Neural cell (in vitro differentiated cells): Measurements from ENCODE around the gene SELENON. TPM values are rescaled to one million over a fixed set of nuclear protein-coding genes. Genes with fewer than 3 reads are reported as not detected.

ENCODE experiments used
- H2AFZ ChIP-seq: fragments of 200-600, 300-800 bp; sonication (generic), shearing (Covaris generic); 2 replicates; pipeline ENCODE4 v1.6.0; 2014; ENCODE audit warnings: low read depth, mild to moderate bottlenecking, antibody characterized with exemption, low read length, moderate library complexity
- H3F3A ChIP-seq: fragments of 200-600 bp; shearing (Covaris generic); 2 replicates; pipeline ENCODE4 v1.6.1; 2016; ENCODE audit warnings: mild to moderate bottlenecking, moderate library complexity, mixed read lengths, antibody characterized with exemption, low read length; ENCODE audit not compliant: insufficient read depth, poor library complexity, severe bottlenecking
- H3K27ac ChIP-seq: fragments of 200-600, 300-800 bp; sonication (generic), shearing (Covaris generic); 2 replicates; pipeline ENCODE4 v1.5.1; 2014; ENCODE audit warnings: mild to moderate bottlenecking, low read length, moderate library complexity
- H3K27me3 ChIP-seq: fragments of 300-800, 200-600 bp; sonication (generic), shearing (Covaris generic); 2 replicates; pipeline ENCODE4 v1.6.0; 2014; ENCODE audit warnings: mild to moderate bottlenecking, low read depth, low read length, moderate library complexity; ENCODE audit not compliant: insufficient read depth
- H3K36me3 ChIP-seq: fragments of 300-800, 200-600 bp; sonication (generic), shearing (Covaris generic); 2 replicates; pipeline ENCODE4 v1.5.1; 2014; ENCODE audit warnings: mild to moderate bottlenecking, antibody characterized with exemption, low read length, moderate library complexity; ENCODE audit not compliant: insufficient read depth
- H3K4me2 ChIP-seq: fragments of 300-800, 200-600 bp; sonication (generic), shearing (Covaris generic); 2 replicates; pipeline ENCODE4 v1.6.0; 2014; ENCODE audit warnings: mild to moderate bottlenecking, low read length
- H3K4me3 ChIP-seq: fragments of 300-800, 200-600 bp; sonication (generic), shearing (Covaris generic); 2 replicates; pipeline ENCODE4 v1.5.1; 2014; ENCODE audit warnings: mild to moderate bottlenecking, low read length, moderate library complexity
- H3K79me2 ChIP-seq: fragments of 200-600 bp; shearing (Covaris generic); replicated peaks from 2 replicates; pipeline ENCODE4 v1.6.0; 2014; ENCODE audit warnings: mild to moderate bottlenecking, low read length, moderate library complexity; ENCODE audit not compliant: insufficient read depth
- H3K9ac ChIP-seq: fragments of 300-800, 200-600 bp; sonication (generic), shearing (Covaris generic); 2 replicates; pipeline ENCODE4 v1.6.1; 2016; ENCODE audit warnings: mild to moderate bottlenecking, low read length, mixed read lengths
- H3K9me2 ChIP-seq: fragments of 200-600 bp; shearing (Covaris generic); 2 replicates; pipeline ENCODE4 v1.6.1; 2016; ENCODE audit warnings: mild to moderate bottlenecking, low read length, mixed read lengths; ENCODE audit not compliant: insufficient read depth
- H3K9me3 ChIP-seq: fragments of 200-600, 300-800 bp; sonication (generic), shearing (Covaris generic); 2 replicates; pipeline ENCODE4 v1.6.1; 2016; ENCODE audit warnings: mild to moderate bottlenecking, mixed run types, low read length, moderate library complexity, mixed read lengths
- H4K20me1 ChIP-seq: fragments of 200-600 bp; shearing (Covaris generic); 2 replicates; pipeline ENCODE4 v1.6.1; 2016; ENCODE audit warnings: mild to moderate bottlenecking, mixed run types; ENCODE audit not compliant: insufficient read depth
- EP300 ChIP-seq: fragments of 450-650 bp; conservative IDR thresholded peaks from 2 replicates; pipeline ENCODE4 v1.6.1; 2014; ENCODE audit warnings: antibody characterized with exemption, mild to moderate bottlenecking, moderate library complexity; ENCODE audit not compliant: poor library complexity, severe bottlenecking
- EZH2 ChIP-seq: fragments of 200-600, 300-800 bp; shearing (Covaris generic), sonication (generic); IDR thresholded peaks from 2 replicates; pipeline ENCODE4 v1.6.1; 2014; ENCODE audit warnings: antibody characterized with exemption, low read length, borderline replicate concordance, mild to moderate bottlenecking; ENCODE audit not compliant: insufficient read depth, poor library complexity, severe bottlenecking
- POLR2AphosphoS5 ChIP-seq: IDR thresholded peaks from 2 replicates; pipeline ENCODE4 v1.6.1; 2012
- RAD21 ChIP-seq: fragments of 450-650 bp; conservative IDR thresholded peaks from 2 replicates; pipeline ENCODE4 v1.6.1; 2014; ENCODE audit warnings: antibody characterized with exemption, mild to moderate bottlenecking, moderate library complexity
- REST ChIP-seq: IDR thresholded peaks from 2 replicates; pipeline ENCODE4 v1.6.1; 2012; ENCODE audit warnings: borderline replicate concordance
- SMC3 ChIP-seq: fragments of 450-650 bp; conservative IDR thresholded peaks from 2 replicates; pipeline ENCODE4 v1.6.1; 2014; ENCODE audit warnings: antibody characterized with exemption, mild to moderate bottlenecking, moderate library complexity; ENCODE audit not compliant: poor library complexity
- TAF1 ChIP-seq: IDR thresholded peaks from 2 replicates; pipeline ENCODE4 v1.6.1; 2012; ENCODE audit warnings: low read depth
- polyA plus RNA-seq: library from polyadenylated mRNA; depleted of rRNA; stranded (reverse); fragments of >200 nt; gene quantifications from 2 replicates; pipeline ENCODE4 v1.2.3, GENCODE V29; 2014

SELENON gene
- polyA plus RNA-seq, 1 donor from 2014 or later, result 6.5 TPM

- Histone ChIP-seq H3K9me3 (no peaks in the 10 kb centered on the region), H3F3A (no peaks in the 10 kb centered on the region), H3K4me3 (no peak overlapping the region), H3K36me3 (no peaks in the 10 kb centered on the region), H3K4me2 (no peak overlapping the region), H4K20me1 (no peaks in the 10 kb centered on the region), H3K27me3 (no peaks in the 10 kb centered on the region), H3K27ac (no peak overlapping the region), H3K79me2 (peaks cover 4% of the 10 kb centered on the region), H2AFZ (no peak overlapping the region), H3K9ac (no peak overlapping the region), H3K9me2 (no peaks in the 10 kb centered on the region)
- no peak for TF ChIP-seq RAD21
Measured at GRCh38 chr1:25815208-25816111, 15.5 kb downstream of the SELENON start.

DNA sequence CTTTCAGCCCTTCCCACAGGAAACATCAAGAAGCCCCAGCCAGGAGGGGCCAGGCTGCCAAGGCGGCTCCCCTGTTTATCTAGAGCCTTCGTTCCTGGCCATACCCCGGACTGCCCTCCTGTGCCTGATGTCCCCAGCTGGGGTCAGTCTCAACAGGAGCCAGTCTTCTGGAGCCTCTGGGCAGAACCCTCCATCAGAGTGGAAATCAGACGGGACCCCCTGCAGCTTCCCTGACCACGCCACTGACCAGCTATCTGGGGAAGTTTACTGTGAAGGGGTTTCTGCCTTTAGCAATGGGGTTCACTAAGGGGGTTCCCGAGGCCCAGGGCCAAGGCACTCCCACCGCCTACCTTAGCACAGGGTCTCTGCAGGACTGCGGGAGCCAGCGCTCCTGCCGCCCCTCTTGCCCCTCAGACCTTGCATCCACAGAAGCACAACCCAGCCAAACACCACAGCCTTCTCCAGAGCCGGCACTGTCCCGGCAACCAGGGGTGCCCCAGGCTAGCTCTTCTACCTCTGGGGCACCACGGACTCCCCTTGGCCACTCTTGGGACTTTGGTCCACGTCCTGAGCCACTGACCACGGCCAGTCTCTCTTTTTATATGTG, 16.2 kb downstream of the SELENON start:
- no peak overlapping the region for H2AFZ ChIP-seq
- H3F3A ChIP-seq, result no peaks in the 10 kb centered on the region
- H3K4me2 ChIP-seq, result no peak overlapping the region
- H3K9me2 ChIP-seq, result no peaks in the 10 kb centered on the region
- no peaks in the 10 kb centered on the region for H3K36me3 ChIP-seq
- H3K9ac ChIP-seq, result no peak overlapping the region
- TF ChIP-seq SMC3 (no peak), POLR2AphosphoS5 (no peak), EP300 (no peak), TAF1 (no peak), REST (no peak), EZH2 (no peak), RAD21 (no peak)
- H3K9me3 ChIP-seq, result no peaks in the 10 kb centered on the region
- H3K79me2 ChIP-seq, result peaks cover 11% of the 10 kb centered on the region
- no peak overlapping the region for H3K27ac ChIP-seq
- no peaks in the 10 kb centered on the region for H4K20me1 ChIP-seq
- H3K4me3 ChIP-seq, result no peak overlapping the region
- no peaks in the 10 kb centered on the region for H3K27me3 ChIP-seq

DNA sequence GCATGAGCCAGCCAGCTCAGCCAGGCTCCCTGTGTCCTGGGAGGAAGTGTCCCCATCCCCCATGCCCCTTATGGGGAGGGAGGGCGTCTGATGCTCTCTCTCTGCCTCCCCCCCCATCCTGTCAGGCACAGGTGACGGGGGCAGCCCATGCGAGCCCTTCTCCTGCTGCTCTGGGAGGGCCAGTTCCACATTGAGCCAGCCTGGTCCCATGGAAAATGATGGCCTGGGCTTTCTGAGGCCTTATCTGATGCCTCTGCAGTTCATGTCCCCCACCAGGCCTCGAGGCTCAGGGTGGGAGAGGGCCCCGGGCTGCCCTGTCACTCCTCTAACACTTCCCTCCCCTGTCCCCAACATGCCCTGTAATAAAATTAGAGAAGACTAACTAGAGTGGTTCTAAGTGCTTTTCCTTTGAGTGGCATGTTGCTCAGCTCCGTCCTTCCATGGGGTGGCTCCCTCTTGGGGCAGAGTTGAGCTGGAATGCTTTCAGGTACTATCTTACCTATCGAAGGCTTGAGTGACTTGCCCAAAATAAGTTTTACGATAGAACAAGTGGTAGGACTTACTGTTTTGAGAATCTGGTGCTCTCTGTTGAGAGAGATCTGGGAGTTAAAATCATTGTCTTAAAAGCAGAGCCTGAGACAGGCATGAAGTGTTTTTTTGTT, 18.0 kb downstream of the SELENON start:
- TF ChIP-seq EP300 (no peak), REST (no peak), RAD21 (no peak)
- Histone ChIP-seq H4K20me1 (no peaks in the 10 kb centered on the region), H3K9me2 (no peaks in the 10 kb centered on the region), H2AFZ (no peak overlapping the region), H3K4me2 (no peak overlapping the region), H3F3A (no peaks in the 10 kb centered on the region), H3K27me3 (no peaks in the 10 kb centered on the region), H3K36me3 (no peaks in the 10 kb centered on the region), H3K4me3 (no peak overlapping the region), H3K9me3 (no peaks in the 10 kb centered on the region), H3K79me2 (peaks cover 21% of the 10 kb centered on the region), H3K27ac (no peak overlapping the region), H3K9ac (no peak overlapping the region)
